HepG2 (cell line): Measurements from ENCODE around the gene MAPK12. TPM values are rescaled to one million over a fixed set of nuclear protein-coding genes. Genes with fewer than 3 reads are reported as not detected.
A peak's percentile ranks its signal among the peaks of the same experiment; 100 is the strongest.

Experiments
- AGO2 ChIP-seq: fragments of 200-400 bp; formaldehyde crosslinking; optimal IDR thresholded peaks from 2 replicates; pipeline ENCODE3; 2017; ENCODE audit warnings: mild to moderate bottlenecking, low read depth, low read length, moderate library complexity
- EP300 ChIP-seq, 3 experiments: sonication (generic) in 1 of 3; formaldehyde crosslinking in 1 of 3; IDR thresholded peaks; 2 replicates each; pipeline versions ENCODE4 v1.5.1 to v1.6.1; 2011 to 2020; ENCODE audit warnings: low read depth in 2 of 3, low read length in 2 of 3, borderline replicate concordance in 1 of 3, improper control_type of control experiment in 1 of 3, mild to moderate bottlenecking in 1 of 3, missing genetic modification reagents in 1 of 3, moderate library complexity in 1 of 3
- HNRNPLL ChIP-seq: fragments of 200-400 bp; formaldehyde crosslinking; IDR thresholded peaks from 2 replicates; pipeline ENCODE4 v1.6.1; 2017; ENCODE audit warnings: mild to moderate bottlenecking, low read depth, low read length; ENCODE audit not compliant: poor library complexity, severe bottlenecking
- PRMT3 ChIP-seq: sonication (generic); formaldehyde crosslinking; IDR thresholded peaks from 2 replicates; pipeline ENCODE4 v1.8.1; 2022; ENCODE audit warnings: low read depth, mild to moderate bottlenecking, moderate library complexity, missing genetic modification reagents, borderline replicate concordance
- SMARCC2 ChIP-seq: fragments of 450-650 bp; IDR thresholded peaks from 2 replicates; pipeline ENCODE4 v1.6.1; 2017; ENCODE audit warnings: antibody characterized with exemption, mild to moderate bottlenecking
- ZFY ChIP-seq: sonication (generic); formaldehyde crosslinking; IDR thresholded peaks from 2 replicates; pipeline ENCODE4 v1.4.0; 2020; ENCODE audit warnings: missing genetic modification reagents
- polyA plus RNA-seq, 8 experiments: library from polyadenylated mRNA; depleted of rRNA in 3 of 8; stranded (reverse) in 7 of 8; unstranded in 1 of 8; fragments of >200 nt; fragmentation: Illumina TruSeq in 4 of 8; extraction: Trizol in 4 of 8; gene quantifications; 2 replicates each; pipeline versions ENCODE4 v1.2.1 to v1.2.3, GENCODE V29; 2011 to 2016; ENCODE audit warnings: low read depth in 4 of 8, missing spikeins in 1 of 8, mixed read lengths in 1 of 8; ENCODE audit not compliant: insufficient read depth in 1 of 8
- total RNA-seq, 5 experiments: library from RNA; depleted of rRNA; stranded (reverse); fragments of >200 nt; fragmentation: Illumina TruSeq; extraction: Trizol; gene quantifications; 2 replicates each; pipeline ENCODE4 v1.2.3, GENCODE V29; 2016; ENCODE audit warnings: low read depth in 1 of 5
- TF ChIP-seq, protein P1 (sequence below): sonication (generic); formaldehyde crosslinking; IDR thresholded peaks from 2 replicates; pipeline ENCODE4 v1.5.1; 2020; ENCODE audit warnings: mild to moderate bottlenecking, missing genetic modification reagents, borderline replicate concordance
- TF ChIP-seq, protein P2 (sequence below): sonication (generic); formaldehyde crosslinking; IDR thresholded peaks from 2 replicates; pipeline ENCODE4 v1.8.0; 2022; ENCODE audit warnings: missing genetic modification reagents, mild to moderate bottlenecking, borderline replicate concordance
- TF ChIP-seq, protein P3 (sequence below), 2 experiments: fragments of 450-650 bp in 1 of 2; sonication (generic) in 1 of 2; formaldehyde crosslinking in 1 of 2; IDR thresholded peaks; 2 replicates each; pipeline versions ENCODE4 v1.6.1 to v1.8.0; 2016 to 2022; ENCODE audit warnings: antibody characterized with exemption in 1 of 2, mild to moderate bottlenecking in 1 of 2, missing genetic modification reagents in 1 of 2

Gene MAPK12
- total and polyA plus RNA-seq, 2 of the 13 experiments (the other 11 are each of a cell fraction or from before 2014, with no cell fraction given), result 22.2 to 23.3 TPM

DNA sequence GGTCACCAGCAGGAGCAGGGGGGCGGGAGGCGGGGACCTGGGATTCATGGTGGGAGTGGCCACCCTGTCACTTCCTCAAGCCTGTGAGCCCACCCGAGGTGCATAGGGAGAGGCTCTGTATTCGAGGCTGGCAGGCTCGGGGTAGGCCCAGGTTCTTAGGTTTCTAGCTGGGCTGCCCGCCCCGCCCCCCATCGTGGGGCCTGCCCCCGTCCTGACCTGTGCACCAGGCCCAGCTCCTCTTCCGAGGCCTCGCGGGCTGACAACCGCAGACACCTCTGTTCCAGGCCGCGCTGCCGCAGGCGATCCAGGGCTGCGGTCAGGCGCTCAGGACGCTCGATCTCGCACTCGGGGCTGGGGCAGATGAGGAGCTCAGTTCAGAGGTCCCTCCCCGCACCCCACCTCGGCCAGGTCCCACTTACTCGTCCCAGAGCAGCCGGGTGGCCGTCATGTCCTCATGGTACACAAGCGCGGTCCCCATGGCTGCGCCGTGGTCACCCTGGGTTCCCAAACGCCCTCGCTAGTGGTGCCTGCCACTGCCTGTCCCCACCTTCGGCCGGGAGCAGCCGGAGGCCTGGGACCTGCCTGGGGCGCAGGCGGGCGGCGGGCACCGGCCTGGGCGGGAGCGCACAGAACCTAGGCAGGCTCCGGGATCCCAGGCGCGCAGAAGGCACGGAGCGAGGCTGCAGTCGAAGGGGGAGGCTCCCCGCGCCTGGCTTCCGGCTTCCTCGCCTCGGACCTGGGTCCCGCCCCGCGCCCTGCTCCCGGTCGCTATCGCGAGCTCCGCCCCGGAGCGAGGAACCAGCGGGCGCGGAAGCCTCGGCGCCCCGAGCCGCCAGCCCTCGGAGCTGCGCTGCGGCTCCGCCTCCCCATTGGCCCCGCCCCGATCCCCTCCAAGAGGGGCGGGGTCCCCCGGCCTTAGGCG is 10.7 kb downstream of the MAPK12 start, which contains the start of gene HDAC10 (continued):
- TF ChIP-seq, protein P1, sequence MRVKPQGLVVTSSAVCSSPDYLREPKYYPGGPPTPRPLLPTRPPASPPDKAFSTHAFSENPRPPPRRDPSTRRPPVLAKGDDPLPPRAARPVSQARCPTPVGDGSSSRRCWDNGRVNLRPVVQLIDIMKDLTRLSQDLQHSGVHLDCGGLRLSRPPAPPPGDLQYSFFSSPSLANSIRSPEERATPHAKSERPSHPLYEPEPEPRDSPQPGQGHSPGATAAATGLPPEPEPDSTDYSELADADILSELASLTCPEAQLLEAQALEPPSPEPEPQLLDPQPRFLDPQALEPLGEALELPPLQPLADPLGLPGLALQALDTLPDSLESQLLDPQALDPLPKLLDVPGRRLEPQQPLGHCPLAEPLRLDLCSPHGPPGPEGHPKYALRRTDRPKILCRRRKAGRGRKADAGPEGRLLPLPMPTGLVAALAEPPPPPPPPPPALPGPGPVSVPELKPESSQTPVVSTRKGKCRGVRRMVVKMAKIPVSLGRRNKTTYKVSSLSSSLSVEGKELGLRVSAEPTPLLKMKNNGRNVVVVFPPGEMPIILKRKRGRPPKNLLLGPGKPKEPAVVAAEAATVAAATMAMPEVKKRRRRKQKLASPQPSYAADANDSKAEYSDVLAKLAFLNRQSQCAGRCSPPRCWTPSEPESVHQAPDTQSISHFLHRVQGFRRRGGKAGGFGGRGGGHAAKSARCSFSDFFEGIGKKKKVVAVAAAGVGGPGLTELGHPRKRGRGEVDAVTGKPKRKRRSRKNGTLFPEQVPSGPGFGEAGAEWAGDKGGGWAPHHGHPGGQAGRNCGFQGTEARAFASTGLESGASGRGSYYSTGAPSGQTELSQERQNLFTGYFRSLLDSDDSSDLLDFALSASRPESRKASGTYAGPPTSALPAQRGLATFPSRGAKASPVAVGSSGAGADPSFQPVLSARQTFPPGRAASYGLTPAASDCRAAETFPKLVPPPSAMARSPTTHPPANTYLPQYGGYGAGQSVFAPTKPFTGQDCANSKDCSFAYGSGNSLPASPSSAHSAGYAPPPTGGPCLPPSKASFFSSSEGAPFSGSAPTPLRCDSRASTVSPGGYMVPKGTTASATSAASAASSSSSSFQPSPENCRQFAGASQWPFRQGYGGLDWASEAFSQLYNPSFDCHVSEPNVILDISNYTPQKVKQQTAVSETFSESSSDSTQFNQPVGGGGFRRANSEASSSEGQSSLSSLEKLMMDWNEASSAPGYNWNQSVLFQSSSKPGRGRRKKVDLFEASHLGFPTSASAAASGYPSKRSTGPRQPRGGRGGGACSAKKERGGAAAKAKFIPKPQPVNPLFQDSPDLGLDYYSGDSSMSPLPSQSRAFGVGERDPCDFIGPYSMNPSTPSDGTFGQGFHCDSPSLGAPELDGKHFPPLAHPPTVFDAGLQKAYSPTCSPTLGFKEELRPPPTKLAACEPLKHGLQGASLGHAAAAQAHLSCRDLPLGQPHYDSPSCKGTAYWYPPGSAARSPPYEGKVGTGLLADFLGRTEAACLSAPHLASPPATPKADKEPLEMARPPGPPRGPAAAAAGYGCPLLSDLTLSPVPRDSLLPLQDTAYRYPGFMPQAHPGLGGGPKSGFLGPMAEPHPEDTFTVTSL, result no peak
- TF ChIP-seq AGO2, result peak; percentile 74
- TF ChIP-seq PRMT3, result no peak
- TF ChIP-seq EP300 (IDR thresholded peaks at IDR 0.05; ENCODE audit: low read depth in 2 of 2, low read length in 2 of 2), result no peak
- no peak for TF ChIP-seq EP300 (CRISPR knock-in tag; IDR thresholded peaks at IDR 0.05; ENCODE audit: borderline replicate concordance)
- TF ChIP-seq, protein P2, sequence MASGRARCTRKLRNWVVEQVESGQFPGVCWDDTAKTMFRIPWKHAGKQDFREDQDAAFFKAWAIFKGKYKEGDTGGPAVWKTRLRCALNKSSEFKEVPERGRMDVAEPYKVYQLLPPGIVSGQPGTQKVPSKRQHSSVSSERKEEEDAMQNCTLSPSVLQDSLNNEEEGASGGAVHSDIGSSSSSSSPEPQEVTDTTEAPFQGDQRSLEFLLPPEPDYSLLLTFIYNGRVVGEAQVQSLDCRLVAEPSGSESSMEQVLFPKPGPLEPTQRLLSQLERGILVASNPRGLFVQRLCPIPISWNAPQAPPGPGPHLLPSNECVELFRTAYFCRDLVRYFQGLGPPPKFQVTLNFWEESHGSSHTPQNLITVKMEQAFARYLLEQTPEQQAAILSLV (CRISPR knock-in tag), result peak; percentile 72; the same call in 1 of the 2 replicates
- peak; percentile 70 for TF ChIP-seq ZFY
- peak; percentile 56 for TF ChIP-seq HNRNPLL
- TF ChIP-seq, protein P3, sequence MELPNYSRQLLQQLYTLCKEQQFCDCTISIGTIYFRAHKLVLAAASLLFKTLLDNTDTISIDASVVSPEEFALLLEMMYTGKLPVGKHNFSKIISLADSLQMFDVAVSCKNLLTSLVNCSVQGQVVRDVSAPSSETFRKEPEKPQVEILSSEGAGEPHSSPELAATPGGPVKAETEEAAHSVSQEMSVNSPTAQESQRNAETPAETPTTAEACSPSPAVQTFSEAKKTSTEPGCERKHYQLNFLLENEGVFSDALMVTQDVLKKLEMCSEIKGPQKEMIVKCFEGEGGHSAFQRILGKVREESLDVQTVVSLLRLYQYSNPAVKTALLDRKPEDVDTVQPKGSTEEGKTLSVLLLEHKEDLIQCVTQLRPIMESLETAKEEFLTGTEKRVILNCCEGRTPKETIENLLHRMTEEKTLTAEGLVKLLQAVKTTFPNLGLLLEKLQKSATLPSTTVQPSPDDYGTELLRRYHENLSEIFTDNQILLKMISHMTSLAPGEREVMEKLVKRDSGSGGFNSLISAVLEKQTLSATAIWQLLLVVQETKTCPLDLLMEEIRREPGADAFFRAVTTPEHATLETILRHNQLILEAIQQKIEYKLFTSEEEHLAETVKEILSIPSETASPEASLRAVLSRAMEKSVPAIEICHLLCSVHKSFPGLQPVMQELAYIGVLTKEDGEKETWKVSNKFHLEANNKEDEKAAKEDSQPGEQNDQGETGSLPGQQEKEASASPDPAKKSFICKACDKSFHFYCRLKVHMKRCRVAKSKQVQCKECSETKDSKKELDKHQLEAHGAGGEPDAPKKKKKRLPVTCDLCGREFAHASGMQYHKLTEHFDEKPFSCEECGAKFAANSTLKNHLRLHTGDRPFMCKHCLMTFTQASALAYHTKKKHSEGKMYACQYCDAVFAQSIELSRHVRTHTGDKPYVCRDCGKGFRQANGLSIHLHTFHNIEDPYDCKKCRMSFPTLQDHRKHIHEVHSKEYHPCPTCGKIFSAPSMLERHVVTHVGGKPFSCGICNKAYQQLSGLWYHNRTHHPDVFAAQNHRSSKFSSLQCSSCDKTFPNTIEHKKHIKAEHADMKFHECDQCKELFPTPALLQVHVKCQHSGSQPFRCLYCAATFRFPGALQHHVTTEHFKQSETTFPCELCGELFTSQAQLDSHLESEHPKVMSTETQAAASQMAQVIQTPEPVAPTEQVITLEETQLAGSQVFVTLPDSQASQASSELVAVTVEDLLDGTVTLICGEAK (IDR thresholded peaks at IDR 0.05), result no peak
- TF ChIP-seq, protein P3 (CRISPR knock-in tag; IDR thresholded peaks at IDR 0.05), result peak; percentile 80
- no peak for TF ChIP-seq SMARCC2
